ENCODE measurements around the gene CNOT4.

The CNOT4 gene

GRCh38 chr7:135397689-135398088, 112.2 kb downstream of the CNOT4 start:
- Histone ChIP-seq H3K23ac (ENCODE audit: low read depth, low read length, poor library complexity) (no peak overlapping the region), H4K8ac (ENCODE audit: low read depth, low read length) (no peak overlapping the region), H4K91ac (ENCODE audit: low read depth, low read length, poor library complexity) (no peak overlapping the region), H3K4me2 (ENCODE audit: insufficient read depth, low read length, poor library complexity, severe bottlenecking) (no peak overlapping the region), H3K14ac (ENCODE audit: low read length) (no peak overlapping the region), H3K9ac (ENCODE audit: low read depth, low read length, poor library complexity) (no peak overlapping the region), H2AK5ac (ENCODE audit: low read depth, low read length) (no peak overlapping the region), H2BK15ac (ENCODE audit: low read length) (no peak overlapping the region), H2BK120ac (ENCODE audit: low read depth, low read length) (no peak overlapping the region), H2BK12ac (ENCODE audit: low read length) (no peak overlapping the region), H3K27me3 (ENCODE audit: control insufficient read depth in 3 of 3, insufficient read depth in 3 of 3, low read depth in 1 of 3, low read length in 3 of 3) (no peaks in the 10 kb centered on the region), H2AFZ (ENCODE audit: low read length) (no peak overlapping the region), H3K4me3 (ENCODE audit: low read length in 2 of 2) (no peak overlapping the region), H3K79me1 (ENCODE audit: low read depth, low read length) (no peaks in the 10 kb centered on the region), H3K4ac (ENCODE audit: low read length) (no peak overlapping the region), H3K9me3 (replicated peaks in 1 of 2; ENCODE audit: control insufficient read depth in 2 of 2, insufficient read depth in 1 of 2, low read depth in 1 of 2, low read length in 2 of 2) (no peaks in the 10 kb centered on the region), H3K18ac (ENCODE audit: low read length) (no peak overlapping the region), H2BK5ac (ENCODE audit: low read length) (no peak overlapping the region), H3K4me1 (ENCODE audit: control insufficient read depth in 2 of 2, insufficient read depth in 1 of 2, low read depth in 1 of 2, low read length in 2 of 2) (peaks cover 0 to 4% of the 10 kb centered on the region in 2 donors), H3K27ac (replicated peaks; ENCODE audit: low read length) (no peak overlapping the region), H3K36me3 (replicated peaks in 1 of 2; ENCODE audit: control insufficient read depth in 2 of 2, insufficient read depth in 2 of 2, low read length in 2 of 2) (peaks cover 8 to 32% of the 10 kb centered on the region in 2 donors)
- no peak for DNase-seq (ENCODE audit: low spot score)

DNA sequence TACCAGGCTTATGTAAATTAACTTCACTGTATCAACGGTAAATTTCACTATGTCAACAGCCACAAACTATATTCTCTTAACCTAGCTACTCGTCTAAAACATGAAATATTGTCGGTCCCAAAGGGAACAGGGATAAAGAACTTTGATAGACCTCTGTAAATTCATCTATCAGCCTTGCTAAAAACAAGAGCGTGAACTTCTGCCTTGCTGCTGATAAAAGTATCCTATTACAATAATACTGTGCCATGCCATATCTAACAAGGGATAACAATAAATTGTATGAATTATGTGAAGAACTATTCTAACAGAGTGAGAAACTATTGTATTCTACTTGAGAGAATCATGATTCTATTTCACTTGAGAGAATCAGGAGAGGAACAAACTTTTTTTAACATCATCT, 117.2 kb downstream of the CNOT4 start:
- no CpG with 5 or more reads among the region's 4 CpGs for WGBS, 2 donors (ENCODE audit: extremely low coverage in 2 of 2, insufficient read length in 2 of 2, insufficient replicate concordance in 1 of 2)
- Histone ChIP-seq H3K4ac (ENCODE audit: low read length) (no peak overlapping the region), H3K79me1 (ENCODE audit: low read depth, low read length) (no peaks in the 10 kb centered on the region), H3K4me1 (ENCODE audit: control insufficient read depth in 2 of 2, insufficient read depth in 1 of 2, low read depth in 1 of 2, low read length in 2 of 2) (no peaks in the 10 kb centered on the region), H2BK120ac (ENCODE audit: low read depth, low read length) (no peak overlapping the region), H2AK5ac (ENCODE audit: low read depth, low read length) (no peak overlapping the region), H3K18ac (ENCODE audit: low read length) (no peak overlapping the region), H3K14ac (ENCODE audit: low read length) (no peak overlapping the region), H2BK12ac (ENCODE audit: low read length) (no peak overlapping the region), H3K27me3 (ENCODE audit: control insufficient read depth in 3 of 3, insufficient read depth in 3 of 3, low read depth in 1 of 3, low read length in 3 of 3) (no peaks in the 10 kb centered on the region), H3K4me3 (ENCODE audit: low read length in 2 of 2) (no peak overlapping the region), H2BK5ac (ENCODE audit: low read length) (no peak overlapping the region), H4K91ac (ENCODE audit: low read depth, low read length, poor library complexity) (no peak overlapping the region), H3K27ac (replicated peaks; ENCODE audit: low read length) (no peak overlapping the region), H3K4me2 (ENCODE audit: insufficient read depth, low read length, poor library complexity, severe bottlenecking) (no peak overlapping the region), H4K8ac (ENCODE audit: low read depth, low read length) (no peak overlapping the region), H3K23ac (ENCODE audit: low read depth, low read length, poor library complexity) (no peak overlapping the region), H2BK15ac (ENCODE audit: low read length) (no peak overlapping the region), H3K9me3 (replicated peaks in 1 of 2; ENCODE audit: control insufficient read depth in 2 of 2, insufficient read depth in 1 of 2, low read depth in 1 of 2, low read length in 2 of 2) (no peaks in the 10 kb centered on the region), H3K9ac (ENCODE audit: low read depth, low read length, poor library complexity) (no peak overlapping the region), H2AFZ (ENCODE audit: low read length) (no peak overlapping the region), H3K36me3 (replicated peaks in 1 of 2; ENCODE audit: control insufficient read depth in 2 of 2, insufficient read depth in 2 of 2, low read length in 2 of 2) (peaks cover 9 to 61% of the 10 kb centered on the region in 2 donors)
- DNase-seq (ENCODE audit: low spot score) = no peak

- H4K91ac ChIP-seq (ENCODE audit: low read depth, low read length, poor library complexity) = no peak overlapping the region
- H3K23ac ChIP-seq (ENCODE audit: low read depth, low read length, poor library complexity) = no peak overlapping the region
- no peak overlapping the region for H3K18ac ChIP-seq (ENCODE audit: low read length)
- no peak for DNase-seq (ENCODE audit: low spot score)
- no peak overlapping the region for H3K9ac ChIP-seq (ENCODE audit: low read depth, low read length, poor library complexity)
- H2AK5ac ChIP-seq (ENCODE audit: low read depth, low read length) = no peak overlapping the region
- no peaks in the 10 kb centered on the region for H3K27me3 ChIP-seq (ENCODE audit: control insufficient read depth in 3 of 3, insufficient read depth in 3 of 3, low read depth in 1 of 3, low read length in 3 of 3)
- no peak overlapping the region for H3K27ac ChIP-seq (replicated peaks; ENCODE audit: low read length)
- H2BK5ac ChIP-seq (ENCODE audit: low read length) = no peak overlapping the region
- H3K4me1 ChIP-seq (ENCODE audit: control insufficient read depth in 2 of 2, insufficient read depth in 1 of 2, low read depth in 1 of 2, low read length in 2 of 2) = no peaks in the 10 kb centered on the region
- no peak overlapping the region for H2BK120ac ChIP-seq (ENCODE audit: low read depth, low read length)
- H2AFZ ChIP-seq (ENCODE audit: low read length) = no peak overlapping the region
- no CpG with 5 or more reads among the region's 3 CpGs for WGBS, 2 donors (ENCODE audit: extremely low coverage in 2 of 2, insufficient read length in 2 of 2, insufficient replicate concordance in 1 of 2)
- no peak overlapping the region for H3K14ac ChIP-seq (ENCODE audit: low read length)
- no peak overlapping the region for H2BK12ac ChIP-seq (ENCODE audit: low read length)
- no peak overlapping the region for H3K4me2 ChIP-seq (ENCODE audit: insufficient read depth, low read length, poor library complexity, severe bottlenecking)
- H3K79me1 ChIP-seq (ENCODE audit: low read depth, low read length) = no peaks in the 10 kb centered on the region
- H4K8ac ChIP-seq (ENCODE audit: low read depth, low read length) = no peak overlapping the region
- H3K36me3 ChIP-seq (replicated peaks in 1 of 2; ENCODE audit: control insufficient read depth in 2 of 2, insufficient read depth in 2 of 2, low read length in 2 of 2) = peaks cover 9 to 61% of the 10 kb centered on the region in 2 donors
- no peak overlapping the region for H3K4me3 ChIP-seq (ENCODE audit: low read length in 2 of 2)
- no peak overlapping the region for H2BK15ac ChIP-seq (ENCODE audit: low read length)
- no peak overlapping the region for H3K4ac ChIP-seq (ENCODE audit: low read length)
- no peaks in the 10 kb centered on the region for H3K9me3 ChIP-seq (replicated peaks in 1 of 2; ENCODE audit: control insufficient read depth in 2 of 2, insufficient read depth in 1 of 2, low read depth in 1 of 2, low read length in 2 of 2)
These were observed 118.4 kb downstream of the CNOT4 start for GRCh38 chr7:135391514-135391913.

GRCh38 chr7:135390829-135391228, 119.1 kb downstream of the CNOT4 start:
- Histone ChIP-seq H2BK15ac (ENCODE audit: low read length) (no peak overlapping the region), H3K36me3 (replicated peaks in 1 of 2; ENCODE audit: control insufficient read depth in 2 of 2, insufficient read depth in 2 of 2, low read length in 2 of 2) (peaks cover 9 to 61% of the 10 kb centered on the region in 2 donors), H3K79me1 (ENCODE audit: low read depth, low read length) (no peaks in the 10 kb centered on the region)

More at GRCh38 chr7:135390829-135391228, 119.1 kb downstream of the CNOT4 start:
- Histone ChIP-seq H2BK12ac (ENCODE audit: low read length) (no peak overlapping the region), H3K4me2 (ENCODE audit: insufficient read depth, low read length, poor library complexity, severe bottlenecking) (no peak overlapping the region), H3K9me3 (replicated peaks in 1 of 2; ENCODE audit: control insufficient read depth in 2 of 2, insufficient read depth in 1 of 2, low read depth in 1 of 2, low read length in 2 of 2) (no peaks in the 10 kb centered on the region), H2AK5ac (ENCODE audit: low read depth, low read length) (no peak overlapping the region), H3K4me3 (ENCODE audit: low read length in 2 of 2) (no peak overlapping the region), H4K91ac (ENCODE audit: low read depth, low read length, poor library complexity) (no peak overlapping the region), H4K8ac (ENCODE audit: low read depth, low read length) (no peak overlapping the region), H2BK5ac (ENCODE audit: low read length) (no peak overlapping the region), H3K27me3 (ENCODE audit: control insufficient read depth in 3 of 3, insufficient read depth in 3 of 3, low read depth in 1 of 3, low read length in 3 of 3) (no peaks in the 10 kb centered on the region), H3K23ac (ENCODE audit: low read depth, low read length, poor library complexity) (no peak overlapping the region), H3K18ac (ENCODE audit: low read length) (no peak overlapping the region), H3K14ac (ENCODE audit: low read length) (no peak overlapping the region), H3K9ac (ENCODE audit: low read depth, low read length, poor library complexity) (no peak overlapping the region), H2AFZ (ENCODE audit: low read length) (no peak overlapping the region), H3K4ac (ENCODE audit: low read length) (no peak overlapping the region), H2BK120ac (ENCODE audit: low read depth, low read length) (no peak overlapping the region), H3K27ac (replicated peaks; ENCODE audit: low read length) (no peak overlapping the region), H3K4me1 (ENCODE audit: control insufficient read depth in 2 of 2, insufficient read depth in 1 of 2, low read depth in 1 of 2, low read length in 2 of 2) (no peaks in the 10 kb centered on the region)
- DNase-seq (ENCODE audit: low spot score) = no peak

Measured in neuronal stem cell (in vitro differentiated cells).